ENCODE measurements around the gene INHBC. TPM values are rescaled to one million over a fixed set of nuclear protein-coding genes. Genes with fewer than 3 reads are reported as not detected.

The INHBC gene
- total RNA-seq, 1 donor from 2014 or later, result not detected

GRCh38 chr12:57444744-57445143, 10.2 kb downstream of the INHBC start:
- no peak for DNase-seq (ENCODE audit: low read depth)
- H3K36me3 ChIP-seq (ENCODE audit: control insufficient read depth, insufficient read depth, low read length), result no peaks in the 10 kb centered on the region
- TF ChIP-seq CTCF (IDR thresholded peaks at IDR 0.05; ENCODE audit: insufficient read depth, low read length, poor library complexity, severe bottlenecking), result no peak
- no peaks in the 10 kb centered on the region for H3K27me3 ChIP-seq (ENCODE audit: control insufficient read depth, insufficient read depth, low read length)
- no peak overlapping the region for H3K4me3 ChIP-seq (ENCODE audit: low read depth, low read length)

GRCh38 chr12:57446292-57446960, 11.8 kb downstream of the INHBC start:
- no peaks in the 10 kb centered on the region for H3K27me3 ChIP-seq (ENCODE audit: control insufficient read depth, insufficient read depth, low read length)
- no peaks in the 10 kb centered on the region for H3K36me3 ChIP-seq (ENCODE audit: control insufficient read depth, insufficient read depth, low read length)
- no peak for TF ChIP-seq CTCF (IDR thresholded peaks at IDR 0.05; ENCODE audit: insufficient read depth, low read length, poor library complexity, severe bottlenecking)
- DNase-seq (ENCODE audit: low read depth), result no peak
- H3K4me3 ChIP-seq (ENCODE audit: low read depth, low read length), result no peak overlapping the region

GRCh38 chr12:57448669-57449068, 14.1 kb downstream of the INHBC start:
- no peak for DNase-seq (ENCODE audit: low read depth)
- no peaks in the 10 kb centered on the region for H3K36me3 ChIP-seq (ENCODE audit: control insufficient read depth, insufficient read depth, low read length)
- H3K27me3 ChIP-seq (ENCODE audit: control insufficient read depth, insufficient read depth, low read length), result peaks cover 2% of the 10 kb centered on the region
- H3K4me3 ChIP-seq (ENCODE audit: low read depth, low read length), result no peak overlapping the region
- no peak for TF ChIP-seq CTCF (IDR thresholded peaks at IDR 0.05; ENCODE audit: insufficient read depth, low read length, poor library complexity, severe bottlenecking)

- no peak for DNase-seq (ENCODE audit: low read depth)
- Histone ChIP-seq H3K36me3 (ENCODE audit: control insufficient read depth, insufficient read depth, low read length) (no peaks in the 10 kb centered on the region), H3K4me3 (ENCODE audit: low read depth, low read length) (no peak overlapping the region), H3K27me3 (ENCODE audit: control insufficient read depth, insufficient read depth, low read length) (peaks cover 2% of the 10 kb centered on the region)
- no peak for TF ChIP-seq CTCF (IDR thresholded peaks at IDR 0.05; ENCODE audit: insufficient read depth, low read length, poor library complexity, severe bottlenecking)
Observed at GRCh38 chr12:57449375-57449774, 14.8 kb downstream of the INHBC start.

GRCh38 chr12:57450057-57450456, 15.5 kb downstream of the INHBC start:
- H3K4me3 ChIP-seq (ENCODE audit: low read depth, low read length), result no peak overlapping the region

More at GRCh38 chr12:57450057-57450456, 15.5 kb downstream of the INHBC start:
- DNase-seq (ENCODE audit: low read depth), result no peak
- TF ChIP-seq CTCF (IDR thresholded peaks at IDR 0.05; ENCODE audit: insufficient read depth, low read length, poor library complexity, severe bottlenecking), result no peak
- Histone ChIP-seq H3K36me3 (ENCODE audit: control insufficient read depth, insufficient read depth, low read length) (no peaks in the 10 kb centered on the region), H3K27me3 (ENCODE audit: control insufficient read depth, insufficient read depth, low read length) (peaks cover 2% of the 10 kb centered on the region)

Measured in kidney epithelial cell (primary cell).